ENCODE results near the gene GPR158.

DNA sequence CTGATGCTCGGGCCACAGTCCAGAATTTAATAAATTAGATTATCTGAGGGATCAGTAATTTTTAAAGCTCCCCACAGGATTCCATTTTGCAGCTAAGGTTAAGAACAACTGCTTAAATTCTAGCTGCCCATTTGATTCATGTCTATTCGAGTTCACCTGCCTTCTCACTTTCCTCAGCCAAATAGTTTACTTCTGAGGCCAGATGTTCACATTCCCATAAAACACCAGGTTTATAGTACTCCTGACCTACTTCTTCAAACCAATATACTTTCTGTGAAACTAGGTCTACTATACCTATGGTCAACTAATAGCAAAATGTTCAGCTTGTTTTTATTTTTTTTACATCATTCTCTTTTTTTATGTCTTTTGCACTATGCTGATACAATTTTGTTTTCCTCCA is 86.3 kb downstream of the GPR158 start:
- TF ChIP-seq POLR2A (IDR thresholded peaks at IDR 0.05; ENCODE audit: low read depth, low read length) (no peak), SPI1 (IDR thresholded peaks at IDR 0.05; ENCODE audit: low read depth, low read length) (no peak), POLR2AphosphoS5 (IDR thresholded peaks at IDR 0.05; ENCODE audit: low read depth, low read length) (no peak), POU2F2 (IDR thresholded peaks at IDR 0.05; ENCODE audit: low read depth, low read length) (no peak)
